HG02759 (cell line): ENCODE measurements around the gene ATXN2L.
"Not testable (repeated sequence)": the region's sequence is repeated elsewhere in the genome, so short reads cannot be mapped to it uniquely, and the experiment has no call there.

ENCODE experiments used
- ATAC-seq: cut with Tn5 transposase; IDR thresholded peaks from one replicate; pipeline ENCODE4 v1.9.1; 2021; ENCODE audit warnings: mild to moderate bottlenecking, moderate library complexity; ENCODE audit not compliant: unreplicated experiment

Gene ATXN2L

GRCh38 chr16:28866454-28866804 lies 43.6 kb downstream of the ATXN2L start:
- no peak for ATAC-seq

- no peak for ATAC-seq
Measured at GRCh38 chr16:28867241-28867640, 44.4 kb downstream of the ATXN2L start.

DNA sequence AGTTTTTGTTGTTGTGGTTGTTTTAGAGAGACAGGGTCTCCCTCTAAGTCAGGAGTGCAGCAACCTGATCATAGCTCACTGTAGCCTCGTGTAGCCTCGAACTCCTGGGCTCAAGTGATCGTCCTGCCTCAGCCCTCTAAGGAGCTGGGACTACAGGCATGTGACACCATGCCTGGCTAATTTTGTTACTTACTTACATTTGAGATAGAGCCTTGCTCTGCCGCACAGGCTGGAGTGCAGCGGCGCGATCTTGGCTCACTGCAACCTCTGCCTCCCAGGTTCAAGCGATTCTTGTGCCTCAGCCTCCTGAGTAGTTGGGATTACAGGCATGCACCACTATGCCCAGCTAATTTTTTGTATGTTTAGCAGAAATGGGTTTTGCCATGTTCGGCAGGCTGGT lies 44.8 kb downstream of the ATXN2L start:
- not testable (repeated sequence) for ATAC-seq

GRCh38 chr16:28869201-28869600 lies 46.4 kb downstream of the ATXN2L start:
- ATAC-seq = no peak

DNA sequence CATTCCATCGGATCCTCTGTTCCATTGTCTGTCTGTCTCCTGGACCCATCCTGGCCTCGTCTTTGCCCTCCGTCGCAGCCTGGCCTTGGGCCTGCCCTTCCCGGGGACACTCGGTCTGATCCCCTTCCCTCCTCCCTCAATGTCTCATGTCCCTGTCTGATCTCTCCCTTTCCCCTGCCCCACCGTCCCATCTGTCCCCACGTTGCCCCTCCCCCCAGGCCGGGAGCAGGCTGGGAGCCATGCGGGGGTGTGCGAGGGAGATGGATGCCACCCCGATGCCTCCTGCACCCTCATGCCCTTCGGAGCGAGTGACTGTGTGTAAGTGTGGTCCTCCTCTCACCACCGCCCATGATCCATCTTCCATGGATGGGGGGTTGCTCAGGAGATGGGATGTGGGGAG lies 50.2 kb downstream of the ATXN2L start:
- no peak for ATAC-seq

GRCh38 chr16:28873543-28874201 lies 50.9 kb downstream of the ATXN2L start:
- ATAC-seq = no peak

GRCh38 chr16:28874406-28874805 lies 51.6 kb downstream of the ATXN2L start:
- no peak for ATAC-seq

GRCh38 chr16:28875134-28876018 lies 52.6 kb downstream of the ATXN2L start:
- ATAC-seq = no peak

GRCh38 chr16:28876019-28876659 lies 53.3 kb downstream of the ATXN2L start:
- no peak for ATAC-seq

GRCh38 chr16:28876973-28877654 lies 54.3 kb downstream of the ATXN2L start:
- ATAC-seq = no peak

- ATAC-seq = no peak
Measured at GRCh38 chr16:28877655-28878000, 54.8 kb downstream of the ATXN2L start.

DNA sequence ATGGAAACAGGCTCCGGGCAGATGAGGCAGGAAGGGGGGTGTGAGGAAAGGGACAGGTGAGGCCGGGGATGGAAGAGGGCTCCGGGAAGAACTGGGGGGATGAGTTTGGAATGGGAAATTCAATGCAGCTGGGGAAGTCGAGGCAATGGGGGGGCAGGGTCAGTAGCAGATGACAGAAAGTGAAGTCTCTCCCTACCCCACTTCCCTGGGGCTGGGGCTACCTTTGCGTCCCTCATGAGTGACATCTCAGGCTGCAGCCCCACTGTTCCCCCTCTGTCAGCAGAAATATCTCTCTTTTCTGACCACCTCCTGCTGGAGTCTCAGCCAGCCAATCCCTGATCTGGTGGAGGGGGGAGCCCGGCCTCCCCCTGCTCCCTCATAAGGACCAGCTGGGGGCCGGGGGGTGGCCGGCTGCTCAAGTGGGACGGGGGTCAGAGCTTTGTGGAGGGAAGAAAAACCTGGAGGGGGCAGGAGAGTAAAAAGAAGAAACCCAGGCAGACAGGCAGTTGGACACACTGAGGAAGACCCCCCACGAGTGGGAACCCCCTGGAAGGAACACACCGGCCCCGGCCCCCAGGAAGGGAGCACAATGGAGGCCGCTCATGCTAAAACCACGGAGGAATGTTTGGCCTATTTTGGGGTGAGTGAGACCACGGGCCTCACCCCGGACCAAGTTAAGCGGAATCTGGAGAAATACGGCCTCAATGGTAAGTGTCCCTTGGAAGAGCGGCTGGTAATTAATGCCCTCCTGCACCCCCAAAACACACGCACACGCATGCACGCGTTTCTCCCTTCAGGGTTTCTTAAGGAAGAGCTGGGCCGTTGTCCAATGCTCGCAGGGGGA lies 55.5 kb downstream of the ATXN2L start, which contains the start of gene ATP2A1:
Gene ATP2A1, plus strand, starts transcription at position 406 of the 844 bp plus-strand sequence. Its CDS starts 184 bp downstream, at position 590.
- ATAC-seq = no peak

- peak; percentile 38 for ATAC-seq
Measured at GRCh38 chr16:28879261-28879840, 56.6 kb downstream of the ATXN2L start.

DNA sequence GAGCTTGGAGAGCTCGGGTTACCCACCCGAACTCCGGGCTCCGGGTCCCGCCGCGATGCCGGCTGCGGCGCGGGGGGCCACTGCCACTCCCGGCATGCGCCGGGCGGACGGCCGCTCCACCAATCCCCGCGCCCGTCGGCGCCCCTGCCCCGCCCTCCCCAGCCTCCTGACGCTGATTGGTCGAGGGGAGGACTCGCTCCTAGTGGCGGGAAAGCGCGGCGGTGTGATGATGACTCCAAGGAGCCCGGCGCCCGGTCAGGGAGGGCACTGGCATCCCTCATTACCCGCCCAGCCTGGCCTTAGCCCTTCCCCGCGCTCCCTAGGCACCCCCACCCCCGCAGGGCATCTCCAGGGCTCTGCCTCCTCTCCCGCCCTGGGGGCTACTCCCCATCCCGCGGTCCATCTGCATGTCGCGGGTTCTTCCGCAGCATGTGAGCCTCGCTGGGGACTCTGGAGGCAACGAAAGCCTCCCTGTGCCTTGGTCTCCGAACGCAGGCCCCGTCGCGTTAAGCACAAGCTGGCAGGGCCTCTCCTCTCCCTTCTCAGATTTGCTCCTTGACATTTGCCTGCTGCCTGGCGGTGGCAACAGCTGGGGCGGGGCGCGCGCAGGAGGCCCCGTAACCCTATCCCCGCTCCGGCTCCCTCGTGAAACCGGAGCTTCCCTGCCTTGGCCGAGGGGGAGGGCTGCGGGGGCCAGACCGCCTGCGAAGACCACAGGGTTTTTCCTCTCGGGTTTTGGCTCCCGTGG lies 57.2 kb downstream of the ATXN2L start:
- ATAC-seq = peak; percentile 94

- ATAC-seq = no peak
Measured at GRCh38 chr16:28880589-28880915, 57.8 kb downstream of the ATXN2L start.

- no peak for ATAC-seq
Measured at GRCh38 chr16:28880955-28881354, 58.2 kb downstream of the ATXN2L start.

GRCh38 chr16:28881565-28881964 lies 58.8 kb downstream of the ATXN2L start:
- not testable (repeated sequence) for ATAC-seq

- ATAC-seq = no peak
Measured at GRCh38 chr16:28882551-28883160, 59.9 kb downstream of the ATXN2L start.
